Measurements from ENCODE around the gene UGT1A3. TPM values are rescaled to one million over a fixed set of nuclear protein-coding genes. Genes with fewer than 3 reads are reported as not detected.

Gene UGT1A3
- total RNA-seq, 2 donors from 2014 or later = not detected

DNA sequence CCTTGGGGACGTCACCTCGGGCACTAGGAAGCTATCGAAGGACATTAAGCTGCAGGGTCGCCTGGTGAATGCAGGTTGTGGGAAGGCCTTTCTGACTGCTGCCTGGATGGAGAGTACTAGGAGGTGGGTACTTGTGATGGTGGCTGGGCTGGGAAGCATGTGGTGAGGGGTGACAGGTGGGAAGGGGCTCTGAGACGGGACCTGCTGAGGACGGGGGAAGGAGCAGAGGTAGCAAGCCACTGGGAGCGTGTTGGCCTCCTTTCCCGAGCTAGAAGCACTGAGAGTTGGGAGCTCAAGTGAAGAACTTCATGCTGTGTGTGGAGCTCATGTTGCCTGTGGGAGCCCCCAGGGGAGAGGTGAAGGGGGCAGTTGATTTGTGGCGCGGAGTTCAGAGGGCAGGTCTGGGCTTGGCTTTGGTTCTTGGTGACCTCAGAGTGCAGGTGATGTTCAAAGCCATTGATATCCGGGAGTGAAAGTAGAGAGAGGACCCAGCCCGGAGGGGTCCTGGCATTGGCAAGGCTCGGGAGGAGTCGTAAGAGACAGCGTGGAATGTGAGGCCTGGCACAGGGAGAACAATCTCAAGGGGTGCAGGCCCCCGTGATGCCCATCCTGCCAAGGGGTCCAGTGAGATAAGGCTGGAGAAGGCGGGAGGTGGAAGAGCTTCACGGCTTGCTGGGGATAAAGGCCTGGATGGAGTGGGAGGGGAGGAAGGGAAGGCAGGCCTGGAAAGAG lies 62.5 kb downstream of the UGT1A3 start:
- Histone ChIP-seq H3K27me3 (no peaks in the 10 kb centered on the region), H3K36me3 (no peaks in the 10 kb centered on the region), H3K27ac (no peak overlapping the region), H3K4me1 (no peaks in the 10 kb centered on the region), H3K4me3 (no peak overlapping the region), H3K9me3 (no peaks in the 10 kb centered on the region)
- no peak for DNase-seq (ENCODE audit: low spot score)
- TF ChIP-seq, protein P1, sequence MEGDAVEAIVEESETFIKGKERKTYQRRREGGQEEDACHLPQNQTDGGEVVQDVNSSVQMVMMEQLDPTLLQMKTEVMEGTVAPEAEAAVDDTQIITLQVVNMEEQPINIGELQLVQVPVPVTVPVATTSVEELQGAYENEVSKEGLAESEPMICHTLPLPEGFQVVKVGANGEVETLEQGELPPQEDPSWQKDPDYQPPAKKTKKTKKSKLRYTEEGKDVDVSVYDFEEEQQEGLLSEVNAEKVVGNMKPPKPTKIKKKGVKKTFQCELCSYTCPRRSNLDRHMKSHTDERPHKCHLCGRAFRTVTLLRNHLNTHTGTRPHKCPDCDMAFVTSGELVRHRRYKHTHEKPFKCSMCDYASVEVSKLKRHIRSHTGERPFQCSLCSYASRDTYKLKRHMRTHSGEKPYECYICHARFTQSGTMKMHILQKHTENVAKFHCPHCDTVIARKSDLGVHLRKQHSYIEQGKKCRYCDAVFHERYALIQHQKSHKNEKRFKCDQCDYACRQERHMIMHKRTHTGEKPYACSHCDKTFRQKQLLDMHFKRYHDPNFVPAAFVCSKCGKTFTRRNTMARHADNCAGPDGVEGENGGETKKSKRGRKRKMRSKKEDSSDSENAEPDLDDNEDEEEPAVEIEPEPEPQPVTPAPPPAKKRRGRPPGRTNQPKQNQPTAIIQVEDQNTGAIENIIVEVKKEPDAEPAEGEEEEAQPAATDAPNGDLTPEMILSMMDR (IDR thresholded peaks at IDR 0.05) = no peak

DNA sequence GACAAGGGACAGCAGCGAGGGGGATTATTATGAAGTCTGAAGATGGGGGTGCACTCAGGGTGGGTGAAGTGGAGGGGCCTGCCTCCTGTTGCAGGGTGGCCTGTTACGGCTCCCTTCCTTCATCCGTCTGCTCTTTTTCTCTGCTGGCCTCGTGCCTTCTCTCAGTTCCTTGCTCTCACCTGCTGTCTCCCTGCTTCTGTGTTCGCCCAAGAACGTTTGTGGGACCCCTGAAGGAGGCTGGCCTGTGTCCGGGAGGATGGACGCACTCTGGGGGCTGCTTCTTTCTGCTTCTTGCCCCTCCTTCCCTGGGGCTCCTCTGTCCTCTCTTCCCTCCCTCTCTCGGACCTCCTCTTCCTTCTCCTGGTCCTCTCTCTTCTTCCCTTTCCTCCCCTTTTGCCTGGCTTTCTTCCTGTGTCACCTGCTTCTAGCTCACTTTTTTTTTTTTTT lies 63.1 kb downstream of the UGT1A3 start:
- Histone ChIP-seq H3K36me3 (no peaks in the 10 kb centered on the region), H3K4me1 (no peaks in the 10 kb centered on the region), H3K27ac (no peak overlapping the region), H3K9me3 (no peaks in the 10 kb centered on the region), H3K4me3 (no peak overlapping the region), H3K27me3 (no peaks in the 10 kb centered on the region)
- DNase-seq (ENCODE audit: low spot score) = no peak
- TF ChIP-seq, protein P1 (IDR thresholded peaks at IDR 0.05) = no peak

DNA sequence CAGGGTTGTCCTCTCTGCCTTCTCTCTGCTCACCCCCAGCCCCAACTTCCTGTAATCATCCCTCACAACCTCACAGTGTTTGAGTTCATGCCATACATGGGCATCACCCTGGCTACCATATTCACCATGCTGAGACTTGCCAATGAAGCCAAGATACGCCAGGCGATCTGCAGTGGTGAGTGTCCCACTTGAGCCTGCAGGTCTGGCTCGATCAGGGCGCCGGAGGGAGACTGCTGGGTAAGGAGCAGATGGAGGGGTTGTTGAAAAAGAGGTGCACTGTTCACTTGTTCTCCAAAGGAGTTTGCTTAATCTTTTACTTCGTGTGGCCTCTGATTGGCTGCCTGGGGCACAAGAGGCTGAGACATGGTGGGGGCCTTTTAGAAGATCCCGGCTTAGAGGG lies 63.9 kb downstream of the UGT1A3 start:
- TF ChIP-seq, protein P1 (IDR thresholded peaks at IDR 0.05) = no peak
- no peaks in the 10 kb centered on the region for H3K27me3 ChIP-seq
- no peak overlapping the region for H3K27ac ChIP-seq
- no peak overlapping the region for H3K4me3 ChIP-seq
- no peaks in the 10 kb centered on the region for H3K9me3 ChIP-seq
- no peak for DNase-seq (ENCODE audit: low spot score)
- H3K4me1 ChIP-seq = no peaks in the 10 kb centered on the region
- H3K36me3 ChIP-seq = no peaks in the 10 kb centered on the region

DNA sequence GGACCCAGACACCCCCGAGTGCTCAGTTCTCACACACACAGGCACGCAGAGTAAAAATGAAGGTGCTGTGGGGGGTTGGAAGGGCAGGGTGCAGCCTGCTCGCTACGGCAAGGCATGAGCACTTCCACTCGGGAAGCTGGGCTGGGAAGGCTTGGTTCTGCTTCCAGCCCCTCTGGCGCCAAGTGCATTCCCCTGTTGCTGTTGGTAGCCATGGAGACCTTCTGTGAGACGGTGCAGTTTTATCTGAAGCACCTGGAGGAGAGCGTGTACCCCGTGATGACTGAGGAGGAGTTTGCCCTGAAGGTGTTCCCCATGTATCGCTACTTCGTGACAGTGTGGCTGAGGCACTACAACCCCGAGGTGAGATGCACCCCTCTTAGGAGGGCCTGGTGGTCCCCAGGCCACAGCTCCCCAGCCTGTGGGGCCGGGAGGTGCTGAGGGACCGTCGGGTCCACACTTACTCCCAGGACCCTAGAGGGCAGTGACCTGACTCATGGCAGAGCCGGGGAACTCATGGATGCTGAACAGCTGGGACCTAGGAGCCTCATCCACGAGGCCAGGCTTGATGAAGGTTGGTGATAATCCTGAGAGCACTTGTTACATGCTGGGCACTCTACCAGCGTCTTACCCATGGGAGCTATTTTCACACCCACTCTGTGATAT lies 64.8 kb downstream of the UGT1A3 start:
- Histone ChIP-seq H3K27ac (no peak overlapping the region), H3K4me3 (no peak overlapping the region), H3K4me1 (no peaks in the 10 kb centered on the region), H3K27me3 (no peaks in the 10 kb centered on the region), H3K36me3 (no peaks in the 10 kb centered on the region), H3K9me3 (no peaks in the 10 kb centered on the region)
- no peak for DNase-seq (ENCODE audit: low spot score)
- TF ChIP-seq, protein P1 (IDR thresholded peaks at IDR 0.05) = no peak

DNA sequence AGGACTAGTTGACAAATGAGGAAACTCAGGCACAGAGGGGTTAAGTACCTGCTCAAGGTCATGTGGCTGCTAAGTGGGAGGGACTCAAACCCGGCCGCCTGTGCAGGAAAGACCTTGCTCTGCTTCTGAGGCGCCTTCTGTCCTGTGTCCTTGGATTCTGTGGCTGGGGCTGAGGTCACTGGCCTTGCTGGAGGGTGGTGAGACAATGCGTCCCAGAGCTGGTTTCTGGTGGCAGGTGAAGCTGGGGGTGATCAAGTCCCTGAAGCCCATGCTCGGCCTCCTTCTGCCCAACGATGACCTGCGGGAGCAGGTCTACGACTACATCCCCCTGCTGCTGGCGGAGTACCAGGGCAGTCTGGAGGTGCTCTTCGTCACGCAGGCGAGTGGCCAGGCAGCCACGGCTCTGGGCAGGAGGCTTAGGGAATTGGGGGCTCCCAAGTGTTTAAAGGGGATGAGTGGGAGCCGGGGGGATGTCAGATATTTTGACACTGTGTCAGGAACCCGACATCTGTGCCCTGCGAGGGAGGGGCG lies 65.4 kb downstream of the UGT1A3 start:
- TF ChIP-seq, protein P1 (IDR thresholded peaks at IDR 0.05) = no peak

More for the DNA sequence above, 65.4 kb downstream of the UGT1A3 start:
- Histone ChIP-seq H3K27me3 (no peaks in the 10 kb centered on the region), H3K27ac (no peak overlapping the region), H3K36me3 (no peaks in the 10 kb centered on the region), H3K4me3 (no peak overlapping the region), H3K4me1 (no peaks in the 10 kb centered on the region), H3K9me3 (no peaks in the 10 kb centered on the region)
- DNase-seq (ENCODE audit: low spot score) = peak; percentile 36

Data from right atrium auricular region (tissue), 2 donors.